Right ventricle myocardium inferior (tissue), 1 donor: ENCODE measurements around the gene PRKAG2. TPM values are rescaled to one million over a fixed set of nuclear protein-coding genes. Genes with fewer than 3 reads are reported as not detected.

Source experiments
- ATAC-seq: fragments of 200-7000 bp; cut with Tn5 transposase; one replicate; pipeline ENCODE4 v1.9.1; 2020; ENCODE audit warnings: mild to moderate bottlenecking, moderate library complexity
- DNase-seq: peaks from one replicate; pipeline ENCODE4 v3.0.0; 2021; ENCODE audit errors: missing footprints
- intact Hi-C: fragments of 100-400 bp; cut with DNase I; formaldehyde crosslinking; loops from one replicate; pipeline ENCODE4 v1.11.0; 2022
- total RNA-seq: library from RNA; stranded (reverse); fragmentation: NEBNext Ultra II Directional; extraction: Animal tissue kit (Norgen Biotek cat#: 25700); gene quantifications from one replicate; pipeline ENCODE4 v1.2.1, GENCODE V29; 2021
- donor health status: DM: no; HTN: yes; CAD: no; lungs with severe emphysema.

Gene PRKAG2
- total RNA-seq, 1 donor from 2014 or later, result 122 TPM

DNA sequence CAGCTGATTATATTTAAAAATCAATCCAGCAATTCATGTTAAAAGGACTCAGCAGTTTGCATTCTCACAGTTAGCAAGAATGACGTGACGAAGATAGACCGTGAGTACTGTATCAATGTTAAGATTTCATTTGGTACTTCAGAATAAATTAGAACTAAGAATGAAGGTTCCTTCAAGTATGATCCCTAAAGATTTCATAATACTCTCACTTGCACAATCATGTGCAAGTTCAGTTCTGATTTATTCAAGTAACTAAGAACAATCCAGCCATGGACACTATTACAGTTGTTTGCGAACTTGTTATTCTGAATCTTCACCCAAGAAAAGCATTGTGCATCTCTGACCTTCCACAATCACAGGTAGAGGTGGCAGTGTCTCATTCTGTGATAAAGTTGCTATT, 365.0 kb downstream of the PRKAG2 start:
- peak; percentile 14 for ATAC-seq
- no peak for DNase-seq
- intact Hi-C loops, result no loop called here

DNA sequence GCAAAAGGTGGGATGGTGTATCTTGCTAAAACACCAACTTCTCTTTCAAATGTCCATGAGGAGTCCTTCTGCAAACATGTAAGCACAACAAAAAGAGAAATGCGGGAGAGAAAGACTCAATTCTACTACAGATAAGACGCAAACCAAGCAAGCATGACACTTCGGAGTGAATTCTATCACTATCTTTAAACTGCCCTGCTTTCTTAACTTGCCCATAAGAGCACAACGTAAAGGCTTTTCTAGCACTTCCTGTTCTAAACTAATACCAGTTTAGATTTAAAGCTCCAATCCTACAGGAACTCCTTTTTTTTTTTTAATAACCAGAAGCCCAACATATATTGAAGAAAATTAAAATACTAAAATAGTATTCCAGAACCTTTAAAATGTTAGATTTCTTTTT, 365.6 kb downstream of the PRKAG2 start:
- DNase-seq, result no peak
- intact Hi-C loops, result no loop called here
- no peak for ATAC-seq

DNA sequence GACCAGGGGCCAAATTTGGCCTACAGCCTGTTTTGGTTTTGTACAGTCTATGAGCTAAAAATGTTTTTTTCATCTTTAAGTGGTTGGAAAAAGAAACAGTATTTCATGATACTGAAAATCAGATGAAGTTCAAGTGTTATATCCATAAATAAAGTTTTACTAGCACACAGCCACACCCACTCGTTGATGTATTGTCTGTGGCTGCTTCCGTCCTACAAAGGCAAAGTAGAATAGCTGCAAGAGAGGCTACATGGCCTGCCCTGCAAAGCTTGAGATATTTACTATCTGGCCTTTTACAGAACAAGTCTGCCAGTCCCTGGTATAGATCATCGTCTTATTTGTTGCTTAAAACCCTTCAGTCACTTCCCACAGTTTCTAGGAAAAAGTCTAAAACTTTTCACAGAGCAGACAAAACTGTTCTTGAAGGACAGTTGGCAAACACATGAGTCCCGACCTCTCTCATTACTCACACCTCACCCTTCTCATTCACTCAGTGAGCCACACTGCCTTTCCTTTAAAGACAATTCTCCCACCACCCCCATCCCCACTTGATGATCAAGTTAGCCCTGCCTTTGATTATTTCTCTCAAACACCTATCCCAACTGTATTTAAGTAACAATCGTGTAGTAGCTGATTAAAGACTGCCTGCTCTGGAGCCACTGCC, 367.1 kb downstream of the PRKAG2 start:
- ATAC-seq (no peak), DNase-seq (no peak)
- intact Hi-C loops, result no loop called here

DNA sequence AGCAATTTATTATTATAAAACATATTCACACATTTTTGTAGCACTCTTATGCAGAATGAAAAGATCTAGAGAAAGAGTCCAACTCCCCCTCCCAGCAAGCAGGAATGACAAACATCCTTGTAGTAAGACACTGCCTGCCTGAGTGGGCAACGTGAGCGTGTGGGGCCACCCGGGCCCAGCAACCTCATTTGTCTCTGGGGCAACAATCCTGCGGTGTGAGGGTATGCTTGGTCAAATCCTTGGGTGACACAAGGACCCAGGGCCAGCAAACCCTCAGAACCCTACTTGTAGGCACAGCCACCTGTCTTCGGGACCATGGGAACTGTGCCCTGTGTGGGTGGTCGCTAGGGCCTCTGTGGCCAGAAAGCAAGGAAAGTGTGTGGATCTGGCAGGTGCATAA, 367.9 kb downstream of the PRKAG2 start:
- DNase-seq, result no peak
- no peak for ATAC-seq
- intact Hi-C loops, result no loop called here

DNA sequence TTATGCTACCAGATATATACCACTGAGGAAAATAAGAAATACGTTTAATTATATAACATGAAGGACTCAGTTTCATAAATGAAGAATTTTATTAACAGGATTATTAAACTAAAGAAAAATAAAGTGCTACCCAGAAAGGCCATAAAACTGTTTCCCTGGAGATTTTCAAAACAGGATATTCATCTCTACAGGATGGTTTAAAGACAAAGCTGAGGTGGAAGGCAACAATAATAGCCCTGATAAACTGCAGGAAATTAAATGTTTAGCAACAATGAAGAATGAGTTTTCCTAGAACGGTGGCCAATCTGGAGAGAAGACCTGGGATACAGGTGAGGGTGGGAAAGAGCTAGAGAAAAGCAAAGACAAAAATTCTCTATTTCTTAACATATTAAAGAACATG, 369.1 kb downstream of the PRKAG2 start:
- intact Hi-C loops, result no loop called here
- DNase-seq, result no peak
- no peak for ATAC-seq

DNA sequence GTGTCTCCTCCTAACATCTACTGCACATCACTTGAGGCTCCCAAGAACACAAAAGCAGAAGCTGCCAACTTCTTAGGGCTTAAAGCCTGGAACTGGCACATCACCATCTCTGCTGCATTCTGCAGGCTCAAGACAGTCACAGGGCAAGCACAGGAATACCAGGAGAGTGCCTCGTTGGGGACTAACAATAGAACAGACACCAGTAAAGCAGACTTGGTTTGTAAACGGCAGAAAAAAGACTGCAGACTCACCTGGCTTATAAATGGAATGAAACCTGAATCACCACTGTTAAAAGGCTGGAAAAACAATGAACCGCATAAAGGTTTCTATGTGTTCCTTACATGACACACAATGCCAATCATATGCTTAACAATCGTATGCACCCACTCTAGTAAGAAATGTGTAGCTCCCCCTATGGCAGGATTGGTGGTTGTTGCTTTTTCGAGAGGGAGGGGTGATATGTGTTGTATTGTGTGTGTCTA, 370.0 kb downstream of the PRKAG2 start:
- intact Hi-C loops, result no loop called here
- ATAC-seq (no peak), DNase-seq (no peak)

Other genes with a start within 250 kb of the PRKAG2 start
- gene GALNTL5, start 79.3 kb upstream of the PRKAG2 start, total RNA-seq, result not detected
- 22.7 TPM for gene GALNT11, start 148.6 kb upstream of the PRKAG2 start, total RNA-seq